ENCODE measurements around the gene CNRIP1. TPM values are rescaled to one million over a fixed set of nuclear protein-coding genes. Genes with fewer than 3 reads are reported as not detected.

The CNRIP1 gene
- total RNA-seq, 1 donor from 2014 or later: 41.7 TPM

DNA sequence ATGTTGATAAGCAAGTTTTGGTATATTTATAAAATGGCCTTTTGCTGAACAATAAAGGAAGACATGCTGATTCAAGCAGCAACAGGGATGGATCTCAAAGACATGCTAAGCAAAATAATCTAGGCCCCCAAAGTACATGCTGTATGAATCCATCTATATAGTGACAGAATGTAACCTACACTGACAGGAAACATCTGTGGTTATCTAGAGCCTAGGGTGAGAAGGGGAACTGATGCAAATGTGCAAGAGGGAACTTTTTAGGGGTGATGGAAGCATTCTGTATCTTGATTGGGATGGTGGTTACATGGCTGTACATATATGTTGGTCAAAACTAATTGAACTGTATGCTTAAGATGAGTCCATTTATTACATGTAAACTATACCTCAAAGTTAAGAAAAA lies 24.2 kb downstream of the CNRIP1 start:
- intact Hi-C loops (cut with DNase I): no loop called here
- ATAC-seq (no peak), DNase-seq (ENCODE audit: low spot score) (no peak)

DNA sequence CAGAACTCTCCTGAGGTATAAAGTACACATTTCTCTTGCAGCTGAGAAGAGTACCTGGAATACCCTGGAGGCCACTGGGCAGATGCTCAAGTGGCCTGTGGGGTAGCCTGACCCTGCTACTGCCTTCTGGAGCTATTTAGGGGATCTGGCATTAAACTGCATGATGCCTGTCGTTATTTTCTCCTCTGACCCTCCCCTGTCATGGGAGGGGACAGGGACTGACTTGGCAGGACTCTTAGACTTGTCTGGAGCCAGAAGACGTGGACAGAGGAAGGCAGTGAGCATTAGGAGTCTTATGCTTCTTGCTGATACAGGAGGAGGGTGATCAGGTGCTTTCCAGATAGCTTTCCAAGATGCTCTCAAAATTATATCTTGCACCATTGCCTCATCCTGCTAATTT lies 24.8 kb downstream of the CNRIP1 start:
- intact Hi-C loops (cut with DNase I): no loop called here
- ATAC-seq: no peak

DNA sequence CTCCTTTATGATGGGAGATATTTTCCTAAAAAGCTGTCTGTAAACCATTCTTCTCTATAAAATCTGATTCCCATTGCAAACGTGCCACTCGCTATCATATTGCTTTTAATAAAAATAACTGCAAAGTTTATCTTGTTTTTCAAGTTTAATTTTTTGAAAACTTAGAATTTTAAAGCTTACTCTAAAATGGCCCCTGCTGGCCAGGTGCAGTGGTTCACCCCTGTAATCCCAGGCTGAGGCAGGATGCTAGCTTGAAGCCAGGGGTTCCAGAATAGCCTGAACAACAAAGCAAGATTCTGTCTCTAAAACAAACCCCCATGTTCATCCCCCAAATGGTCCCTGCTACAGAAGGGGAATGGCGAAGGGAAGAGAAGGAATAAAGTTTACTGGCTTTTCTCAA lies 25.6 kb downstream of the CNRIP1 start:
- DNase-seq (ENCODE audit: low spot score) (no peak), ATAC-seq (no peak)
- intact Hi-C loops (cut with DNase I): no loop called here

More for the DNA sequence above, 24.8 kb downstream of the CNRIP1 start:
- DNase-seq (ENCODE audit: low spot score): no peak

DNA sequence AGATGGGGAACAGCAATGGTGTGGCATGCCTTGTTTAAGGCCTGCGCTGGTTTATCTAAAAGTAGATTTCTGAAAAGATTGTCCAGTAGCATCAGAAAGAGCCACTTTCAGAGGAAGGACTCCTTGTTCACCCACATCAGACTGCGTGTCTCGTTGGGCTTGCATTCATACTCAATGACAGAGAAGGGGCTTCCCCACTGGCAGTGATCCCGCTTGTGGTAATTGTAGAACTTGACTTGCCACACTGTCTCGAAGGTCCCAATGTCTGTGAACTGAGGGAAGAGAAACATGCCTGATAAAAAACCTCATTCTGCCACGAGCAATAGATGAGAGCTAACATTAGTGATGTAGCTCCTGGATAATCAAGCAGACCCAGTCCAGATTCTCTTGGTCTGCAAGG lies 26.0 kb downstream of the CNRIP1 start:
- no peak for ATAC-seq
- no peak for DNase-seq (ENCODE audit: low spot score)
- intact Hi-C loops (cut with DNase I): no loop called here

DNA sequence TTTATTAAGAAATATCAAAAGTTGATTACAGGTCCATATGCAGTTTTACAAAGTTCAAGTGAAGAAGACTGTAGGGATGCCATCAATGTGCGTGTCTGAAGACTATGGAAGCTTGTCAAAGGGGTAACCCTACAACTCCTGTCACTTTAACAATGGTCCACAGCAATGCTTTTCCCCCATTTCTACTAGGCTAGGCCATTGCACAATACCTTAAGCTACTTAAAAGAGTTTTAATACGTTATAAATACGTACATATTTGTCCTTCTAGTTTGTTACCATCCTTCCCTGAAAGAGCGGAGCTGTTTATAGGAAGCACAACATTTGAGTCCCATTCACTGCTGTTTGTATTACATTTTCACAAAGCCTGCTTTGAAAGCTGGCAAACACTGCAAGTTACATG lies 26.7 kb downstream of the CNRIP1 start:
- no peak for DNase-seq (ENCODE audit: low spot score)
- intact Hi-C loops (cut with DNase I): no loop called here
- ATAC-seq: no peak

DNA sequence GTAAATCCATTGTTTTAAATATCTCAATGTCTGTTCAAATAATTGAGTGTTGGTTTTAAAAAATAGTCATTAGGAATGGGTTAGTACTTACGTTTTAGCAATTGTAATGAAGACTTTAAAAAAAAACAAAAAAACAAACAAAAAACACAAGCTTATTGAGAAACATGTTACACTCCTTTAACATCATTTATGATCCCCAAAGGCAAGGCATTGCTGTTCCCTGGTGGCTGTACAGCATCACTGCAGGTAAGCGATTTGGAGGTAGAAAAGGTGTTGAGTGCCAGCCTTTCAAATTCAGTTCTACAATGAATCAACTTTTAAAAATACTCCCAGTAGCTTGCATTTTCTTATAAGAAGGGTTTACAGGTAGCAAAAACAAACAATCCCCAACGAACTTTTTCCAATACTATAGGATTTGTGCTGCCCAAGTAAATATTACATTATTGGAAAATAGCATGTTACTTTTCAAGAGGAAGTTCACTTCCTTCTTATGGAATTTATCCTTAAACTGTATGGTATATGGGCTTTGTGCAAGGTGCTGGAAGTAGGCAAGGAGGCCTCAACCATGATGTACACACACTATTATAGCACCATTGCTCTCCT lies 27.5 kb downstream of the CNRIP1 start:
- no peak for ATAC-seq
- intact Hi-C loops (cut with DNase I): no loop called here
- DNase-seq (ENCODE audit: low spot score): no peak

DNA sequence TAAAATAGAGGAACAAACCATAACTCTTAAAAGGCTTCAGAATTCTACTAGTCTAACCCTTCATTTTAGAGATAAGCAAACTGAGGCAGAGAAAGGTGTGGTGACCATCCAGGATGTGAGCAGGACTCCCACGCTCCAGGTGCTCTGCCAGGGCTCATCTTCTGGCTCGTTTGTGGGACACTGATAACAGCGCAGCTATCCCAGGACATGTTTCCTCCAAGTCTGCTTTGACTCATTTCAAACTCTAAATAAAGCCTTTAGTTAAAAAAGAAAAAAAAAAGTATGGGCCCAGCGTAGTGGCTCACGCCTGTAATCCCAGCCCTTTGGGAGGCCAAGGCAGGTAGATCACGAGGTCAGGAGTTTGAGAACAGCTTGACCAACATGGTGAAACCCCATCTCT lies 28.4 kb downstream of the CNRIP1 start:
- DNase-seq (ENCODE audit: low spot score) (no peak), ATAC-seq (no peak)
- intact Hi-C loops (cut with DNase I): no loop called here

DNA sequence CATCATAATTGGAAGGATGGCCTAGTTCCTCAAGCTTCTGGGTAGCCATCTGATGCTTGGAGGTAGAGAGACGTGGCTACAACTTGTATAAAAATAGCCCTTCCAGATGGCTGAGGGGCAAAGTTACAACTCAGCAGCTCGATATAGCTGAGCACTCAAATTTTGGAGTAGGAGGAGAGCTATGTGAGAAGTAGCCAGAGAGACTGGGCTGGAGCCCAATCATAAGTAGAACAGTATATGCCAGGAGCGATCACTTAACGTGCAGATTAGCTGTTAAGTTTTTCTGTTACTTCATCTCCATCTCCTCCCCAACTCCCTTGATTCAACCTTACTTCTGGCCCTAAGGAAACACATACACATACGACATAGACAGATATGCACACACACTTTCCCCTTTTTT lies 28.8 kb downstream of the CNRIP1 start:
- DNase-seq (ENCODE audit: low spot score) (no peak), ATAC-seq (peak; percentile 42)
- intact Hi-C loops (cut with DNase I): no loop called here

DNA sequence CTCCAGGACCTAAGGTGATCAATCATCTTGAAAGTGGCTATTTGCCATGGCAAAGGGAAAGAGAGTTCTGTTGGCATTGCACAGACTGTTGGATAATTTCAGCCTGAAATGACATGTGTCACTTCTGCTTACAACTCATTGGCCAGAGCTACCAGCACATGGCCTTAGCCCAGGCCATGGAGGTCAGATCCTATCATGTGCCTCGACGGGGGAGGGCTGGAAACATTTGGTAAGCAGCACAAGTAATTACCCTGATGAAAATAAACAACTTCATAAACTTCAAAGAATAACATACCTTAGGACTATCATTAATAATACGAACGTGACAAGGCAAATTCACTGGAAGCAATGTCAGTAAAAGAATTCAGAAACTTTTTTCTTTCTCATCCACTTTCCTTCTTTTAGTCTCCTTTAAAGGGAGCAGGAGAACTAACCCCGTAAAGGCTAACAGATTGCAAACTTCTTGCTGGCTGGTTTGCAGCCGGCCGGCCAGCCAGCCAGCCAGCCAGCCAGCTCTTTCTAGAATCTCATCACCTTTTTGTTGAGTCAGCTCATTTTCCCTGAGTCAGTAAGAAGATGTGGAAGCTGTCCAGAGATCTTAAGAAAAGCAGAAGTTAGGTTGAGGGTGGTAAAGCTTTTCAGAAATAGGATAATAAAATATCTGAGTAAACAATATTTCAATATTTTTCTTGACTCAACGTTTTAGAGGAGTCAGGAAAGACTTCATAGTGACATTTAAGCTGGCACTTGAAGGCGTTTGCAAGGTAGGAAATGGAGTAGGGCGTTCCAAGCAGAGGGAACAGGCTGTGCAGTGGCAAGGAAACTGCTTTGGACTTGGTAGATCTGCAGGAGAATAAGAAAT lies 31.9 kb downstream of the CNRIP1 start:
- ATAC-seq: peak; percentile 77
- DNase-seq (ENCODE audit: low spot score): no peak
- intact Hi-C loops (cut with DNase I): no loop called here

DNA sequence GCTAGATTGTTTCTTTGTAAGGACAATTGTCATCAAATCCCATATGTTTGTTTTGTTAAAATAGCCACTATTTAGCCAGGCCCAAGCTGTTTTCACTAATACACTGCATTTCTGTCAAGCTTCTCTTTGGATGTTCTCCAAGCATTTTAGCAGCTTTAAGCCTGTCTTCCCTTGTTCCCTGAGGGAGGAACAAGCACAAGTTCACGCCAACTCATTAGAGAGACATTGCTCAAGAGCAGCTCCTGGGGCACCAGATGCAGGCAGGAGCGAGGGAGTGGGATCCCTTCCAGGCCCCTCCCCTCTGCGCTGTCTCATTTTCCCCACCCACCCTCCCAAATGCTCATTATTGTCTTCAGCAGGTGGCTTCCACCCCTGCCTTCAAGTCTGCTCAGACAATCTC lies 34.9 kb downstream of the CNRIP1 start:
- DNase-seq (ENCODE audit: low spot score) (no peak), ATAC-seq (peak; percentile 90)
- intact Hi-C loops (cut with DNase I): no loop called here

DNA sequence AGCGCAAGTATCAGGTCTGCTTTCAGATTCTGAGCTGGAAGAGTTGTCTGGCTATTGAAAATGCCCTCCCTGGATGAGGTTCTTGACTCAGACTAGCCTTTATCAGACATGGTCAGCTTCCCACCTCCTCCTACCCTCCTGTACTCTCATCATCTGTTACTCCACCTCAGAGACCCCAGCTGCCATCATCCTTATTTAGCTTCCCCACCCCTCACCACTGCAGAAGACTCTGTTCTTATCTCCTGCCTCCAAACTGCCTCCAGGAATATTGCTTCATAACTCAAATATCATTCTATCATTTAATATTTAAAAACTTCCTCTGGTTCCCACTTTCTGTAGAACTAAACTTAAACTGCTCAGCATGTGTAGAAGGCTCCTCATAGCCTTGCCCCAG lies 36.3 kb downstream of the CNRIP1 start:
- intact Hi-C loops (cut with DNase I): no loop called here
- DNase-seq (ENCODE audit: low spot score): no peak
- no peak for ATAC-seq

DNA sequence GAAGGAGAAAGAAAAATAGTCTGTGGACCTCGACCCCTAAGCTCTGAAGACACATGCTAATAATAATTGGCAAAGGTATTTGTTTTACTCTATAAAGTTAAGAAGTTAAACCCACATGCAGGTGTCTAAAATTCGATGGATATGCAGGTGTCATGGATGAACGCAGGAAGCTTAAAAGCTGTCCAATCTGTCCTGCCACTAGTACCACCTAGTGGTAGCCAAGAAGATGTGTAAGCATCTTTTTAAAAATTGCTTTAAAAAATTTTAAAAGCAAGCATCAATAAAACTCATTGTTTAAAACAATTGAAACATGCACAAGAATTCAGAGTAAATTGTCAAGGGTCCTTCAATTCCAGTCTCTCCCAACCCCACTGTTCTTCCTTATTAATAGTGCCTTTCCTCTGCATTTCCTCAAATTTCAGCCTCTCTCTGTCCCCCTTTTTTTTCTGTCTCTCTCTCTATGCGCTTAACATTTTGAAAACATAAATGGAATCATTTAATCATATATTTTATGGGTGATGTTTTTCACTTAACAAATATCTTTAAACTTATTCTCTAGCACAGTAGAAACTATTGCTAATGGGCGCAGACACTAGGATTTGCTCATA lies 36.8 kb downstream of the CNRIP1 start:
- ATAC-seq (no peak), DNase-seq (ENCODE audit: low spot score) (no peak)
- intact Hi-C loops (cut with DNase I): no loop called here

DNA sequence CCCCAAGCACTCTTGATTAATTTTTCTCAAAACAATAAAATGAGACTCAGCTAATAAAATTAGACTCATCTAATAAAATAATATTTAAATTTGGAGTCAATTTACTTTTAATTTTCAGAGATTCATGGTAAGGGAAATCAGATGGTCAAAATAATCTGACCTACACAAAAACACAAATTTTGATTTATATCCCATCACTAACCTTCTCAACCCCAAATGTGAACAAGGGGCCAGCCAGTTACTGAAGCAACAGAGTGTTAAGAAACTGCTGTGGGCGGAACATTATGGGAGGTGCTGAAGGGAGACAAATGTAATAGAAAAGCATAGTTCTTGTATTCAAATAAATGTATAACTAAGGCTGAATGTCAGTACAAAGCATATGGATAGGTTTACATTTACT lies 39.0 kb downstream of the CNRIP1 start:
- intact Hi-C loops (cut with DNase I): no loop called here
- no peak for DNase-seq (ENCODE audit: low spot score)
- no peak for ATAC-seq

DNA sequence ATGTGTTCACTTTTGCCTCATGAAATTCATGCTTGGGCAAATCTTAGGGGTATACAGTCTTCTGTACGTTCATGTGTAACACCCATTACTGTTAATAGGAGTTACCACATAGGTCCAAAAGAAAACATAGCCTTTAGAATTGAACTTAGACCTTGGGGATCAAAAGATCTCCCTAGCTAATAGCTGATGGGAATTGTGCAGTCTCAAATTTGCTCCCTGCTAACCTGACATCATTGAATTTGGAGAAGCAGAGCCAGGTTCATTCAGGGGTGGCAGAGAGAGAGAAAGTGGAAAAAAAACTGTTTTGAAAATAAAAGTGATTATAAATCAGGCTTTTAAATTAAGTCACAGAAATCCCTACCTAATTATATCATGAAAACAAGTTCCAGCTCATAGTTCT lies 39.4 kb downstream of the CNRIP1 start:
- ATAC-seq (no peak), DNase-seq (ENCODE audit: low spot score) (no peak)
- intact Hi-C loops (cut with DNase I): no loop called here

DNA sequence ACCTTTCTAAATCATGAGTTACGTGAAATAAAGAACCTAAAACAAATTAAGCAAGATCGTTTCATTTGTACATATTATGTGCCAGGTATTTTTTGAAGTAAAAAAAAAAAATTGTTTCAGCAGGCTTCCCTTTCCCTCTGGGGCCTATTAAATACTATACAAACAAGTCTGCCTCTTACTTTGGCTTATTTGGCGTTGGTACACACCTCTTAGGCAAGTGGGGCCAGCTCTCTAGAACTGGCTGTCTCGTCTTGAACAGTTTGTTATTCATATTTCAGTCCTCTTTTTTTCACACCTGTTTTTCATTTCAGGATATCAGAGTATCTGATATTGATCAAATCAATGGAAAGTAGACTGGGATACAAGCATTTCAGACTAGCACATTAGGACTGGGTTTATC lies 40.1 kb downstream of the CNRIP1 start:
- no peak for DNase-seq (ENCODE audit: low spot score)
- intact Hi-C loops (cut with DNase I): no loop called here
- peak; percentile 45 for ATAC-seq

DNA sequence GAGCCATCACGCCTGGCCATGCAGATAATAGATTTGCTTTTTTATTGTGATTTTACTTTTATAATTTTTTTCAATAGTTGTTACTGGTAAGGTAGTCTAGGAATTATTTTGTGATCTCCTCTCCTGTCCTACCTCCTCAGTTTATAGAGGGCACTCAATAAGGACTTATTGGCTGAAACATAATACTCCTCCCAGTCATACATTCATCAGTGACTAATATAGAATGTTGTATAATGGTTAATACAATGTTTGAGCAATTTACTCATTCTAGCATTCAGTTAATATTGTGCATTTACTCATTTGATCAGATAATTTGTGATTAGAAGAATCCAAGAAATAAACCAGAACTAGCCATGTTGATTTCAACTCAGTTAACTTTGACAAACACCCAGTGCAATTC lies 41.6 kb downstream of the CNRIP1 start:
- no peak for ATAC-seq
- DNase-seq (ENCODE audit: low spot score): no peak

DNA sequence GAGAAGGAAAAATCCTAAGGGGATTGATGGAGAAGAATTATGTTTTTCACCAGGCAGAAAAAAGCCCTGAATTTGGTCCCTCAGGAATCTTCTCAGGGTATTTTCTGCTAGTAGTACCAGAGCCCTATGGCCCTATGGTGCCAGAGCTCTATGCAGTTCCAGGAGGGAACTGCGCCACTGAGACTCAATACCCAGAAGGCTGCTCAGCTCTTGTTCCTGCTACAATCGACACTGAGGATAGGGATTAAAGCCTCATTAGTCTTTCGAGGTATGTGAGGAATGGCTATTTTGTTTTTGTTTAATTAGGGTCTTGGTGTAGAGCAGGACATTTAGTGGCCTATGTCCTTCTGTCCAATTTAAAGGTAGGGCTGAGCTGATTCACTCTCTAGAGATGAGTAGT lies 45.7 kb downstream of the CNRIP1 start:
- intact Hi-C loops (cut with DNase I): no loop called here
- no peak for ATAC-seq
- no peak for DNase-seq (ENCODE audit: low spot score)

More for the DNA sequence above, 41.6 kb downstream of the CNRIP1 start:
- intact Hi-C loops (cut with DNase I): no loop called here

DNA sequence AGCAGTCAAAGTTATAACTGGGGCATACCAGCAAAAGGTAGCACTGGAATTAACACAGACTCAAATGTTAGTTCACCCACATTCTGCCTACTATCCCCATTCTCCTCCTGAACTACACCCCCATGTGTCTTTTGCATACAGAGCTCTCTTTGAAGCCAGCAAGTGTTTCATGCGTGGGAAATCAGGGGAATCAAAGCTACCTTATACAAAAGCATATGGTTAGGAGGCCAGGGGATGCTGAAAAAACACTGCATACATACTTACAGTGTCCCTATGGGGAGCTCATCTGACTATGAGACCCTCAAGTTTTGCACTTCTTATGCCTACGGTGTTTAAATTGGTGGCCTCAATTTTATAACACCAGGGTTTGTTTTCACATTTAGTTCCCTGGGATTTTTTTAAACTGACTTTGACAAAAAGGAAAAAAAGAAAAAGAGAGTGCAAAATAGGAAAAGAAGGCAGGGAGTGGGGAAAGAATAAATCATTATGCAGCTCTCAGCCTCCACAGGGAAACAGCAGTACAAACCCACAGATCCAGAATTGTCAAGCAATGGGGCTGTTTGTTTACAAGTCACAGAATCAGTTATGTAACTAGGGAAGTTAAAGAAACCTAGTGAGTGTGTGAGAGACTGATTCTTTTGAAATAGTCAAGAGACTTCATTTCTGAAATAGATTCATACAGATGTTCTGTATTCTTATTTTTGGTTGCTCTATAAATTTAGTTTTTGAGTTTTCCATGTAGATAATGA lies 47.3 kb downstream of the CNRIP1 start:
- ATAC-seq (peak; percentile 92), DNase-seq (ENCODE audit: low spot score) (no peak)
- intact Hi-C loops (cut with DNase I): no loop called here

DNA sequence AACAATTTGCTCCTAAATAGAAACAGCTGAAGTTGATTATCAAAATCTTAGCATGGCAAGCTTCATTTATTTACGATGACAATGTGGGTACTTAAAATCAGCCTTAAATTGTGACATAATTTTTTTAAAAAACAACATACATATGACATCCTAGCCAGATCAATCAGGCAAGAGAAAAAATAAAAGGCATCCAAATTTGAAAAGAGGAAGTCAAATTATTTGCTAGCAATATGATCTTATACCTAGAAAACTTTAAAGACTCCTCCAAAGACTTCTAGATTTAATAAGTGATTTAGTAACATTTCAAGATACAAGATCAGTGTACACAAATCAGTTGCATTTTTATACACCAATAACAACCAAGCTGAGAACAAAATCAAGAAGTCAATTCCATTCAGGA lies 53.1 kb downstream of the CNRIP1 start:
- no peak for DNase-seq (ENCODE audit: low spot score)
- intact Hi-C loops (cut with DNase I): no loop called here
- ATAC-seq: no peak

DNA sequence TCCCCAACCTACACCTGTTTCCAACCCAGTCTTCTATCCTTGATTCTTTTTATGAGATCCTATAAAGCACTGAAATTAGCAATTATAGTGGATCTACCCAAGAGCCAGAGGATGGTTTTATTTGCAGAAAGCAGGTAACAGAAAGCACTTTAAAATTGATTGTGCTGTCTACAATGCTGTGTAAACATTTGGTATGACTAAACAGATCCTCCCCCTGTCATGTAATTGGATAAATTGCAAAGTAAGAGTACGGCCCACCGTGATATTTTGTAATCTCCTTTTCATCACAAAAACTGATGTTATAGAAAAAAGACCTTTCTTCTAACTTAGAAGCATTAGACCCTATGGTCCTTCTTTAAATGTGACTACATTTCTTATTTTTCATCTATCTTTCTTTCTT lies 56.1 kb downstream of the CNRIP1 start:
- intact Hi-C loops (cut with DNase I): no loop called here
- ATAC-seq (no peak), DNase-seq (ENCODE audit: low spot score) (no peak)

All from sciatic nerve (tissue), 2 donors.